ENCODE results near the gene CDC42EP4.

Gene CDC42EP4

GRCh38 chr17:73320601-73321264 lies 8.9 kb upstream of the CDC42EP4 start:
- ChIA-PET CTCF (no interaction called here), POLR2A (interaction anchor here (1.1 to 1.9 kb wide), 2 partner anchors 8 to 10 kb away, joined by 4 to 10 read pairs; partner anchors contain the start of gene CDC42EP4)
- DNase-seq (ENCODE audit: extremely low spot score), result no peak
- TF ChIP-seq SUZ12 (IDR thresholded peaks at IDR 0.05), result no peak
- no peak; the same call in 1 of the 2 replicates for TF ChIP-seq PKNOX1 (IDR thresholded peaks at IDR 0.05)
- TF ChIP-seq HDGF (IDR thresholded peaks at IDR 0.05; ENCODE audit: borderline replicate concordance), result no peak
- no peak for TF ChIP-seq ARNT (IDR thresholded peaks at IDR 0.05)

- no peak for DNase-seq (ENCODE audit: extremely low spot score)
- POLR2A ChIA-PET, result interaction anchor here (1.9 kb wide), 1 partner anchor 9 kb away, joined by 10 read pairs; the partner anchor contains the start of gene CDC42EP4
- TF ChIP-seq SP1 (IDR thresholded peaks at IDR 0.05) (no peak), ARNT (IDR thresholded peaks at IDR 0.05) (no peak), ELF4 (IDR thresholded peaks at IDR 0.05) (no peak), HDGF (IDR thresholded peaks at IDR 0.05; ENCODE audit: borderline replicate concordance) (no peak), PKNOX1 (IDR thresholded peaks at IDR 0.05) (no peak), SUZ12 (IDR thresholded peaks at IDR 0.05) (no peak), L3MBTL2 (conservative IDR thresholded peaks at IDR 0.05) (no peak), FOXM1 (IDR thresholded peaks at IDR 0.05; ENCODE audit: borderline replicate concordance) (no peak), LEF1 (IDR thresholded peaks at IDR 0.05; ENCODE audit: borderline replicate concordance) (no peak), BHLHE40 (IDR thresholded peaks at IDR 0.05; ENCODE audit: borderline replicate concordance) (no peak), ZNF384 (IDR thresholded peaks at IDR 0.05) (no peak), NFRKB (IDR thresholded peaks at IDR 0.05) (no peak), FOXK2 (IDR thresholded peaks at IDR 0.05) (no peak), CTBP1 (IDR thresholded peaks at IDR 0.05; ENCODE audit: borderline replicate concordance) (no peak), FOXA1 (IDR thresholded peaks at IDR 0.05) (no peak), TARDBP (IDR thresholded peaks at IDR 0.05) (no peak)
- CTCF ChIA-PET, result no interaction called here
Measured at GRCh38 chr17:73319766-73320165, 8.0 kb upstream of the CDC42EP4 start.

- DNase-seq (ENCODE audit: extremely low spot score), result no peak
- TF ChIP-seq ELF4 (IDR thresholded peaks at IDR 0.05), result no peak
- TF ChIP-seq SP1 (IDR thresholded peaks at IDR 0.05), result no peak
- no peak for TF ChIP-seq NFRKB (IDR thresholded peaks at IDR 0.05)
- TF ChIP-seq BHLHE40 (IDR thresholded peaks at IDR 0.05; ENCODE audit: borderline replicate concordance), result no peak
- no peak for TF ChIP-seq HDGF (IDR thresholded peaks at IDR 0.05; ENCODE audit: borderline replicate concordance)
- TF ChIP-seq CTBP1 (IDR thresholded peaks at IDR 0.05; ENCODE audit: borderline replicate concordance), result no peak
- no peak for TF ChIP-seq ZNF384 (IDR thresholded peaks at IDR 0.05)
- POLR2A ChIA-PET, result no interaction called here
- CTCF ChIA-PET, result interaction anchor here (0.8 kb wide), 1 partner anchor 29 kb away, joined by 3 read pairs; no protein-coding TSS in a partner anchor
Measured at GRCh38 chr17:73318836-73319235, 7.0 kb upstream of the CDC42EP4 start.

- CTCF ChIA-PET, result interaction anchor here (0.8 kb wide), 1 partner anchor 29 kb away, joined by 3 read pairs; no protein-coding TSS in a partner anchor
- DNase-seq (ENCODE audit: extremely low spot score), result no peak
- POLR2A ChIA-PET, result no interaction called here
- no peak for TF ChIP-seq SP1 (IDR thresholded peaks at IDR 0.05)
Measured at GRCh38 chr17:73318427-73318813, 6.6 kb upstream of the CDC42EP4 start.

GRCh38 chr17:73317513-73318426 lies 6.0 kb upstream of the CDC42EP4 start:
- no peak for DNase-seq (ENCODE audit: extremely low spot score)
- ChIA-PET POLR2A (no interaction called here), CTCF (no interaction called here)
- TF ChIP-seq NFRKB (IDR thresholded peaks at IDR 0.05), result no peak

- TF ChIP-seq FOXK2 (IDR thresholded peaks at IDR 0.05) (no peak), FOXM1 (IDR thresholded peaks at IDR 0.05; ENCODE audit: borderline replicate concordance) (no peak), ARNT (IDR thresholded peaks at IDR 0.05) (no peak), BHLHE40 (IDR thresholded peaks at IDR 0.05; ENCODE audit: borderline replicate concordance) (no peak), L3MBTL2 (conservative IDR thresholded peaks at IDR 0.05) (no peak), SP1 (IDR thresholded peaks at IDR 0.05) (no peak), ZNF384 (IDR thresholded peaks at IDR 0.05) (no peak), PKNOX1 (IDR thresholded peaks at IDR 0.05) (no peak)
- POLR2A ChIA-PET, result no interaction called here
- CTCF ChIA-PET, result no interaction called here
- no peak for DNase-seq (ENCODE audit: extremely low spot score)
Measured at GRCh38 chr17:73316919-73317505, 5.2 kb upstream of the CDC42EP4 start.

Data from HEK293T (cell line).